Measurements from ENCODE around the gene SLC2A5.

The SLC2A5 gene

GRCh38 chr1:9062021-9062471 lies 7.4 kb downstream of the SLC2A5 start:
- no peak for DNase-seq (ENCODE audit: low spot score)

- DNase-seq (ENCODE audit: low spot score), result no peak
Measured at GRCh38 chr1:9061252-9061960, 8.0 kb downstream of the SLC2A5 start.

- DNase-seq (ENCODE audit: low spot score), result no peak
Measured at GRCh38 chr1:9059891-9060744, 9.3 kb downstream of the SLC2A5 start.

- no peak for DNase-seq (ENCODE audit: low spot score)
Measured at GRCh38 chr1:9058465-9058864, 11.0 kb downstream of the SLC2A5 start.

GRCh38 chr1:9057851-9058250 lies 11.6 kb downstream of the SLC2A5 start:
- DNase-seq (ENCODE audit: low spot score), result no peak

GRCh38 chr1:9052272-9053049 lies 17.0 kb downstream of the SLC2A5 start:
- DNase-seq (ENCODE audit: low spot score), result no peak

- DNase-seq (ENCODE audit: low spot score), result no peak
Measured at GRCh38 chr1:9051379-9051778, 18.1 kb downstream of the SLC2A5 start.

GRCh38 chr1:9050803-9051202 lies 18.6 kb downstream of the SLC2A5 start:
- DNase-seq (ENCODE audit: low spot score), result no peak

GRCh38 chr1:9048551-9048950 lies 20.9 kb downstream of the SLC2A5 start:
- no peak for DNase-seq (ENCODE audit: low spot score)

GRCh38 chr1:9047019-9047418 lies 22.4 kb downstream of the SLC2A5 start:
- DNase-seq (ENCODE audit: low spot score), result no peak

- no peak for DNase-seq (ENCODE audit: low spot score)
Measured at GRCh38 chr1:9045861-9046510, 23.4 kb downstream of the SLC2A5 start.

GRCh38 chr1:9044236-9044635 lies 25.2 kb downstream of the SLC2A5 start:
- no peak for DNase-seq (ENCODE audit: low spot score)

GRCh38 chr1:9042272-9042671 lies 27.2 kb downstream of the SLC2A5 start:
- no peak for DNase-seq (ENCODE audit: low spot score)

- DNase-seq (ENCODE audit: low spot score), result no peak
Measured at GRCh38 chr1:9041116-9041779, 28.2 kb downstream of the SLC2A5 start.

GRCh38 chr1:9040659-9041030 lies 28.8 kb downstream of the SLC2A5 start:
- no peak for DNase-seq (ENCODE audit: low spot score)

GRCh38 chr1:9039761-9040658 lies 29.4 kb downstream of the SLC2A5 start:
- no peak for DNase-seq (ENCODE audit: low spot score)

- DNase-seq (ENCODE audit: low spot score), result no peak
Measured at GRCh38 chr1:9038881-9039760, 30.3 kb downstream of the SLC2A5 start.

GRCh38 chr1:9038338-9038650 lies 31.1 kb downstream of the SLC2A5 start:
- DNase-seq (ENCODE audit: low spot score), result no peak

GRCh38 chr1:9037476-9038337 lies 31.7 kb downstream of the SLC2A5 start:
- no peak for DNase-seq (ENCODE audit: low spot score)

Data from D341Med (cell line).